ENCODE measurements around the gene SLC39A7.
A peak's percentile ranks its signal among the peaks of the same experiment; 100 is the strongest.

SLC39A7 gene

DNA sequence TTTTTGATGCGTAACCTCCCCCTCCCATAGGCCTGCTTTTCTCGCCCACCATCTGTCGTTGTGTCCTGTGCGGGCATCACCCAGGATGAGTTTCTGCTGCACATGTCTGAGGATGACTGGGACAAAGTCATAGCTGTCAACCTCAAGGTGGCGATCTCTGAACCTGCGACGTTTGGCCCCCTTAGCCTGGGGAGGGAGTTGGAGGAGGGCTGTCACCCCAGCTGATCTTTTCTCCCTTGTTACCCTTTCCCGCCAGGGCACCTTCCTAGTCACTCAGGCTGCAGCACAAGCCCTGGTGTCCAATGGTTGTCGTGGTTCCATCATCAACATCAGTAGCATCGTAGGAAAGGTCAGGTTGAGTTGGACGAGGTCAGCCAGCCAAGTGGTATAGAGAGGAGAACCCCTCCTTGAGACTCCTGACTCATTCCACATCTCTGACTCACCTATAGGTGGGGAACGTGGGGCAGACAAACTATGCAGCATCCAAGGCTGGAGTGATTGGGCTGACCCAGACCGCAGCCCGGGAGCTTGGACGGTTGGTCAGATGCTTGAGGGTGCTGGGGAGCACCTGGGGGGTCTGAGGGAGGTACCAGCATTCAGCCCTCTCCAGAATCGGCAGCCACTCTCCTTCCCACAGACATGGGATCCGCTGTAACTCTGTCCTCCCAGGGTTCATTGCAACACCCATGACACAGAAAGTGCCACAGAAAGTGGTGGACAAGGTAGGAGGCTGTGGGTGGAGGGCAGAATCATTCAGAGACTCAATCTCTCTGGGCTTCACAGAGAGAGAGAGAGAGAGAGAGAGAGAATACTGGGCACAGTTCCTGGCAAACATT is 4.7 kb downstream of the SLC39A7 start:
- no peak for DNase-seq (ENCODE audit: low read depth)
- no peak for TF ChIP-seq CTCF (IDR thresholded peaks at IDR 0.05; ENCODE audit: control insufficient read depth, insufficient read depth, low read depth, low read length, missing control alignments)
- H3K4me3 ChIP-seq (ENCODE audit: control insufficient read depth, low read depth, low read length) = no peak overlapping the region

GRCh38 chr6:33206027-33206863 is 5.6 kb downstream of the SLC39A7 start:
- no peak for TF ChIP-seq CTCF (IDR thresholded peaks at IDR 0.05; ENCODE audit: control insufficient read depth, insufficient read depth, low read depth, low read length, missing control alignments)
- no peak for DNase-seq (ENCODE audit: low read depth)
- H3K4me3 ChIP-seq (ENCODE audit: control insufficient read depth, low read depth, low read length) = no peak overlapping the region

- no peak for TF ChIP-seq CTCF (IDR thresholded peaks at IDR 0.05; ENCODE audit: control insufficient read depth, insufficient read depth, low read depth, low read length, missing control alignments)
- DNase-seq (ENCODE audit: low read depth) = no peak
Measured at GRCh38 chr6:33206864-33207551, 6.3 kb downstream of the SLC39A7 start.

GRCh38 chr6:33207552-33208090 is 7.0 kb downstream of the SLC39A7 start:
- H3K4me3 ChIP-seq (ENCODE audit: control insufficient read depth, low read depth, low read length) = peak overlapping the region; percentile 56
- no peak for TF ChIP-seq CTCF (IDR thresholded peaks at IDR 0.05; ENCODE audit: control insufficient read depth, insufficient read depth, low read depth, low read length, missing control alignments)
- no peak for DNase-seq (ENCODE audit: low read depth)

More at GRCh38 chr6:33206864-33207551, 6.3 kb downstream of the SLC39A7 start:
- H3K4me3 ChIP-seq (ENCODE audit: control insufficient read depth, low read depth, low read length) = peak overlapping the region; percentile 56

DNA sequence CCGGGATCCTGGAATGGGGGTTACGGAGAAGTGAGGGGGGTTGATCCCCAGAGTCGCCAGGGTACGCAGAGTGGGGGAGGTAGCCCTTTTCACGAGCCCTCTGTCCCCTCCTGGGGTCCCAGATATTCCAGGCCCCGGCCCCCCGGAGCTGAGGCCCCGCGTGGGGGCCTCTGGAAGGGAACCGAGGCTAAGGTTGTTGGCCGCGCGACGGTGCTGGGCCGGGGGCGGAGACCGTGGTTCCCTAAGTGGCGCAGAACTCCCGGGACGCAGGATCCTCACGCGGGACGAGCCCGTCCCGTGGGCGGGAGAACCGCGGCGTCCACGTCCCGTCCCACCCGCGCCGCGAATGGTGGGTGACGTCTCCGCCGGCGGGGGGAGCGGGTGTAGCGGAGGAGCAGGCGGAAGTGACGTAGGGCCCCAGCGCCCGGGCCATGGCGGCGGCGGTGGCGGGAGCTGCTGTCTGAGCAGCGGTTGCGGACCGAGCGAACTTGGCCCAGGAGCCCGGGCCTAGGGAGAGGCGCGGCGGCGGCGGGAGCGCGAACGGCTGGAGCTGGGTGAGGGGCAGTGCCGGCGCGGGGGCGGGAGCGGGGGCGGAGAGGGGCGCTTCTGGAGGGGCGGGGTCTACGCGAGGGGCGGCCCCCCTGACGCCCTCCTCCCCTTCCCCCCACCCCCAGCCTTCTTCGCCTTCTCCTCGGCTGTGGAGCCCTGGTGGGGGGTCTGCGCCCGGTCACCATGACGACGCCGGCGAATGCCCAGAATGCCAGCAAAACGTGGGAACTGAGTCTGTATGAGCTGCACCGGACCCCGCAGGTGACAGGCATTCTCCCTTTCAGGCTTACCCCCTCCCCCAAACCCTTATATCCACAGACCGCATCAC is 7.7 kb downstream of the SLC39A7 start, which contains the start of gene RING1:
TSS of gene RING1 (plus strand) at position 410 of the 877 bp plus-strand sequence. CDS start at position 733, 323 bp downstream.
- no peak for TF ChIP-seq CTCF (IDR thresholded peaks at IDR 0.05; ENCODE audit: control insufficient read depth, insufficient read depth, low read depth, low read length, missing control alignments)
- peak; percentile 31 for DNase-seq (ENCODE audit: low read depth)
- H3K4me3 ChIP-seq (ENCODE audit: control insufficient read depth, low read depth, low read length) = peak within 1 kb of the TSS; percentile 56

Measured in AG09309 (cell line).